GM19240 (cell line): Measurements from ENCODE around the gene MICALL2.
A peak's percentile ranks its signal among the peaks of the same experiment; 100 is the strongest.

ENCODE experiments used
- DNase-seq: peaks from one replicate; pipeline ENCODE4 v3.0.0; 2011; ENCODE audit warnings: low spot score; ENCODE audit not compliant: insufficient read length

The MICALL2 gene

DNA sequence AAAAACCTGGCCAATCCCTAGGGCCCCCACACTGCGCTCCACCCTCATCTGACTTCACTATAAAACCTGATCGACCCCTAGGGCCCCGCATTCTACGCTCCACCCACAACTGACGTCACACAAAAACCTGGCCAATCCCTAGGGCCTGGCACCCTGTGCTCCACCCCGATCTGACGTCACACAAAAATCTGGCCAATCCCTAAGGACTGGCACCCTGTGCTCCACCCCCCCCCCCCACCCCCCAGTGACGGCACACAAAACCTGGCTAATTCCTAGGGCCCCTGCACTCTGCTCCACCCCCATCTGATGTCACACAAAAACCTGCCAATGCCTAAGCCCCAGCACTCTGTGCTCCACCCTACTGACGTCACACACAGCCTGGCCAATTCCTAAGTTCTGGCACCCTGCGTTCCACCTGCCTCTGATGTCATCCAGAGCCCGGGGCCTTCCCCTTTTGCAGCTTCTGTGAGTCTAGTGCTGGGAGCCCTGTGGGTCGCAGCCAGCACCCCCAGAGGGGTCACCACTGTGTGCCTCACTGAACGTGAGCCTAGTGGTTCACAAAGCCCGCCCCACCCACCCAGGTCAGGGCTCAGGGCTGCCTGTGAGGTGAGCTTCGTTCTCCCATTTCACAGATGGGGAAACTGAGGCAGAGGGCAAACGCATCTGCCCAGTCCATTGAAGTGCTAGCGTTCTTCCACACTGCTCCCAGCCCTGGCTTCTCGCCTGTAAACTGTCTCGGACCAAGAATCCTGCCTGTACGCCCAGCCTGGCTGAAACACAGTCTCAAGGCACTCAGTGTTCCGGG, 40.6 kb downstream of the MICALL2 start:
- DNase-seq: no peak

- no peak for DNase-seq
These were observed 43.8 kb downstream of the MICALL2 start for GRCh38 chr7:1415389-1415990.

DNA sequence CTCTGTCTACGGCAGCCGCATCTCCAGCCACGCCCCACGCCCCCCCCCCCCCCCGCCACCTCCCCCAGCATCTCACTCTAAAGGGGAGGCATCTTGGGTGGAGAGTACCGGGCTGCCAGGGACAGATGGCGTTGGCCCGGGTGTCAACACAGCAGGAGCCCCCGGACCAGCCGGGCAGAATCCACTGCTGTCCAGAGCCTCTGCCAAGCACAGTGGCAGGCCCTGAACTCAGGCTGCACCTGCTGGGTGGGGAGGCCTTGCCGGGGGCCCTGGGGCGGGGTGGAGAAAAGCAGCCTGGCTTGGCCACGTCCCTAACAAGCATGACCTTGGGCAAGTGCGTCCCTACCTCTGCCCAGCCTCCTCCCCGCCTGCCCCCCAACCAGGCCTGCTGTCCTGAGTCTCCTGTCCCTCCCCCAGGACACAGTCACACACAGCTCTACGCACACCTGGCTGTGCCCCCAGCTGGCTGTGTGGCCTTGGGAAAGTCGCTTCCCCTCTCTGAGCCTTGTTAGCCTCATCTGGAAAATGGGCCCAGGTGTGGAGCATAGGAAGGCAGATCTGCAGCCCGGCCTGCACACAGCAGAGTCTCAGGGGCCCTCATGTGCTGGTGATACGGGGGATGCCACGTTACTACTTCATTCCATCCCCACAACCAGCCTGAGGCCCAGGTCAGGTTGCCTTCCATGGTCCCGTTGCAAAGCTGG, 45.2 kb downstream of the MICALL2 start:
- no peak for DNase-seq

- peak; percentile 86 for DNase-seq
These were observed 46.7 kb downstream of the MICALL2 start for GRCh38 chr7:1412322-1413261.

GRCh38 chr7:1411414-1411813, 47.9 kb downstream of the MICALL2 start:
- DNase-seq: no peak

- no peak for DNase-seq
These were observed 48.3 kb downstream of the MICALL2 start for GRCh38 chr7:1410992-1411391.

DNA sequence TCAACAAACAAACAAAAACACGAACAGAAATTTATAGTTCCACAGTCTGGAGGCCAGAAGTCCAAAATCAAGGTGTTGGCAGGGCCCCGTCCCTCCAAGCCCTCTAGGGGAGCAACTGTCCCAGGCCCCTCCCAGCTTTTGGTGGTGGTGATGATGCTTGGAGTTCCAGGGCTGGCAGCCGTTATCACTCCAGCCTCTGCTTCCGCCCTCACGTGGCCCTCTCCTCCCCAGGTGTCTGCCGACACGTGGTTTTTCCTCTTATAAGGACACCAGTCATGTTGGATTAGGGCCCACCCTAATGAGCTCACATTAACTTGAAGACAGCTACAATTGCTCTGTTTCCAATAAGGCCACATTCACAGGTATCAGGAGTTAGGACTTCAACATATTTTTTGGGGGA, 49.7 kb downstream of the MICALL2 start:
- no peak for DNase-seq

- no peak for DNase-seq
These were observed 50.8 kb downstream of the MICALL2 start for GRCh38 chr7:1408466-1408865.

GRCh38 chr7:1407892-1408291, 51.4 kb downstream of the MICALL2 start:
- no peak for DNase-seq

DNA sequence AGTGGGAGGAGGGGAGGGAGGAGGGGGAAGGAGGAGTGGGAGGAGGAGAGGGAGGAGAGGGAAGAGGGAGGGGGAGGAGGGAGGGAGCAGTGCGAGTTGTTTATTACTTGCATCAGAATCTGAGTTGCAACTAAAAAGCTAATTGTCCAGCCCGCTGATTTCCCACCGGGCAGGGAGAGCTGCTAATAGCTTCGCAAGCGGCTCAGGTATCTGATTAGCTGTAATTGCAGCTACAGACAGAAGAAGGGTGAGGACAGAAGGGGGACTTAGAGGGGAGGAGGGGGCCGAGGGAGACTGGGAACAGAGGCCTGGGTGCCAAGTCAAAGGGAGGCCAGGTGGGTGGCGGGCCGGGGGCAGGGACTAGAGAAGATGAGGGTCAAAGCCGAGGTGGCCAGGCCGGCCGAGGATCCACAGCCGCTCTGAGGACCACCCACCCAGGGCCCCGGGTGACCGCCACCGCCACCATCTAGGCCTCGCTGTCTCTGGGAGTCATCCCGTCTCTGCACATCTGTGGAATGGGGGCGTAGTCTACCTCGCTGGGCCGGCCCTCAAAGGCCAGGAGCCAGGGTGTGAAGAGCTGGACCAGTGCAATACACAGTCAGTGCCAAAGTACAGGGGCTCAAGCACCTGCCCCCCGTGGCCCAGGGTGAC, 54.2 kb downstream of the MICALL2 start:
- DNase-seq: no peak

GRCh38 chr7:1404460-1404809, 54.8 kb downstream of the MICALL2 start:
- DNase-seq: no peak

DNA sequence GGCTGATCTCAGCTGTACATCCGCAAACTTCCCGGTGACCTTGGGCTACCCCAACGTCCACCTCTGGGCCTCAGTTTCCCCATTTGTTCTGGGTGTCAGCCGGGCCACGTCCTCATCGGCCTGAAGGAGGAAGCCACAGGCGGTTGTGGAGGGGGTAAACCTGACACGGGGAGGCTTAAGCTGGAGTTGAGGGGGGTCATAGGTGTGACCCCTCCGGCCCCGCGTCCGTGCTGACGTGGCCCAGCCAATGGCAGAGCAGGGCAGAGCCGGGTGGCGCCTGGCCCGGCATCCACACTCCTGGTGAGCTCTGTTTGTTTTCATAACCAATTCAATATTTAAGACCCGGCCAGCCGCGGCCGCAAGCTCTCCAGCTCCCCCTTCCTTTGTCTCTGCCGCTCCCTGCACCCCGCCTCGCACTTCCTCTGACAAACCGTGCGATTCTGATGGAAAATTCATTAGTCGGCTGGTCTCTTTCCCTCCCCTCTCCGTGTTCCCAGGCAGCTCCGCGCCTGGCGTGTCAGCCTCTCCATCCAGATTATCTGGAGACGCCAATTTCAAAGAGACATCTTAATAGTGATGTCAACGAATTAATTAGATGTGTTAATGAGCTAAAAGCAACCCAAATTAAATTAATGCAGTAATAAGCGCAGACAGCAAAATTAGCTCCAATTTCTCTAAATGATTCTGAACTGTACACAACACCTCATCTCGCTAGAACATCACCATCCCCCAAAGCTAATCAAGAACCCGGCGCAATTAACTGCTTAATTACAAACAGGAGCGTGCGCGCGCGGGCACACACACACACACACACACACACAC, 55.4 kb downstream of the MICALL2 start:
- no peak for DNase-seq

- no peak for DNase-seq
These were observed 56.3 kb downstream of the MICALL2 start for GRCh38 chr7:1402791-1403637.

GRCh38 chr7:1402110-1402790, 57.0 kb downstream of the MICALL2 start:
- DNase-seq: no peak

- DNase-seq: no peak
These were observed 58.3 kb downstream of the MICALL2 start for GRCh38 chr7:1401011-1401410.

GRCh38 chr7:1400371-1400770, 58.9 kb downstream of the MICALL2 start:
- DNase-seq: no peak

DNA sequence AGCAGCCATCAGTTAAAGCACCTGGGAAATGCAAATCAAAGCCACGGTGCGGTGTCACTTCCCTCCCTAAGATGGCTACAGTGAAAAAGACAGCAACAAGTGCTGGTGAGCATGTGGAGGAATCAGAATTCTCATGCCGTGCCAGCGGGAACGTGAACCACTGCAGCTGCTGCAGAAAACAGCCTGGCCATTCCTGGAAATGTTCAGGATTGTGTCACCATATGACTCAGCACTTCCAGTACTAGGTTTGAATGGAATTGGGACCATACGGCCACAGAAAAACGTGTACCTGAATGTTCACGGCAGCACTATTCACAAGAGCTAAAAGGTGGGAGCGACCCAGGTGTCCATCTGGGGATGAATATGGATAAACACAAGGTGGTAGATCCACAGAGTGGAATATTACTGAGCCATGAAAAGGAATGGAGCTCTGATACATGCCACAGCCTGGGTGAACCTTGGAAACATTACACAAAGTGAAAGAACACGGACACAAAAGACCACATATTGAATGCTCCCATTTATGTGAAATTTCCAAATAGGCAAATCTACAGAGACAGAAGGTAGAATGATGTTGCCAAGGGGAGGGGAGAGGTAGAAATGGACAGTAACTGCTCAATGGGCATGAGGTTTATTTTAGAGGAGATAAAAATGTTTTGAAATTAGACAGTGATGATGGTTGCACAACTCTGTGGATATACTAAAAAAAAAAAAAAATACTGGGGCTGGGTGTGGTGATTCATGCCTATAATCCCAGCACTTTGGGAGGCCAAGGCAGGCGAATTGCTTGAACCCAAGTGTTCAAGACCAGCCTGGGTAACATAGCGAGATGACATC, 61.6 kb downstream of the MICALL2 start:
- no peak for DNase-seq

GRCh38 chr7:1396195-1396594, 63.1 kb downstream of the MICALL2 start:
- DNase-seq: no peak
